ENCODE results near the gene EIF4G2.

- TF ChIP-seq CTCF (IDR thresholded peaks at IDR 0.05) (no peak), POLR2A (IDR thresholded peaks at IDR 0.05) (no peak)
These were observed 11.7 kb downstream of the EIF4G2 start for GRCh38 chr11:10797001-10797400.

Measured in stomach (tissue), 4 donors.